CD4-positive, alpha-beta T cell (primary cell): ENCODE measurements around the gene GDI1. TPM values are rescaled to one million over a fixed set of nuclear protein-coding genes. Genes with fewer than 3 reads are reported as not detected.

Experiments
- ATAC-seq: fragments of 200-7000 bp; cut with Tn5 transposase; one replicate; pipeline ENCODE4 v1.10.0; 2022; ENCODE audit warnings: mild to moderate bottlenecking; ENCODE audit not compliant: poor library complexity
- CTCF ChIA-PET: fragments of 350-600 bp; sonication (Branson Sonifier 250); formaldehyde crosslinking; loops from one replicate; lab custom pipeline; 2021; ENCODE audit warnings: antibody characterized with exemption, inconsistent platforms; lab: Charles Lee
- POLR2A ChIA-PET: fragments of 350-600 bp; sonication (Branson Sonifier 250); formaldehyde crosslinking; loops from one replicate; lab custom pipeline; 2021; ENCODE audit warnings: antibody characterized with exemption, inconsistent platforms; lab: Charles Lee
- DNase-seq, 14 experiments: peaks; one replicate each; pipeline ENCODE4 v3.0.0-alpha.2; 2013 to 2020; ENCODE audit warnings: mixed read lengths in 2 of 14
- H3K27ac ChIP-seq, 2 donors: one replicate each; pipeline versions ENCODE4 v1.5.1 to v1.7.0; 2013; ENCODE audit warnings: low read length in 2 of 2, low read depth in 1 of 2, mild to moderate bottlenecking in 1 of 2
- H3K27me3 ChIP-seq, 2 experiments: 1 replicate in 1 of 2; 2 replicates in 1 of 2; pipeline versions ENCODE4 v1.6.1 to v1.7.0; 2013; ENCODE audit warnings: low read length in 2 of 2, control low read depth in 1 of 2, mild to moderate bottlenecking in 1 of 2, moderate library complexity in 1 of 2; ENCODE audit not compliant: insufficient read depth in 2 of 2, control insufficient read depth in 1 of 2
- H3K36me3 ChIP-seq: one replicate; pipeline ENCODE4 v1.6.1; 2013; ENCODE audit warnings: low read length, control low read depth; ENCODE audit not compliant: insufficient read depth
- H3K4me1 ChIP-seq: one replicate; pipeline ENCODE4 v1.6.1; 2013; ENCODE audit warnings: low read length, control low read depth; ENCODE audit not compliant: insufficient read depth
- H3K4me3 ChIP-seq: one replicate; pipeline ENCODE4 v1.5.1; 2013; ENCODE audit warnings: mild to moderate bottlenecking, low read length, moderate library complexity
- H3K9me3 ChIP-seq, 2 experiments: 1 replicate in 1 of 2; 2 replicates in 1 of 2; pipeline versions ENCODE4 v1.6.1 to v1.7.0; 2013; ENCODE audit warnings: low read length in 2 of 2, mild to moderate bottlenecking in 2 of 2, control low read depth in 1 of 2, moderate library complexity in 1 of 2; ENCODE audit not compliant: control insufficient read depth in 1 of 2, insufficient read depth in 1 of 2
- H3K27ac Mint-ChIP-seq: one replicate; pipeline ENCODE4 v1.8.0; 2020; ENCODE audit warnings: mixed read lengths
- H3K27me3 Mint-ChIP-seq: one replicate; pipeline ENCODE4 v1.8.0; 2021; ENCODE audit warnings: mixed read lengths
- H3K36me3 Mint-ChIP-seq: one replicate; pipeline ENCODE4 v1.8.0; 2021; ENCODE audit warnings: low read depth, mixed read lengths
- H3K4me1 Mint-ChIP-seq: one replicate; pipeline ENCODE4 v1.8.0; 2021; ENCODE audit warnings: low read depth, mixed read lengths
- H3K4me3 Mint-ChIP-seq: one replicate; pipeline ENCODE4 v1.8.0; 2020; ENCODE audit warnings: mild to moderate bottlenecking, mixed read lengths
- H3K9me3 Mint-ChIP-seq: one replicate; pipeline ENCODE4 v1.8.0; 2020; ENCODE audit warnings: mixed read lengths
- CTCF ChIP-seq: fragments of 200-600 bp; IDR thresholded peaks from one replicate; pipeline ENCODE4 v1.8.0; 2022; ENCODE audit warnings: antibody characterized with exemption, mild to moderate bottlenecking
- intact Hi-C, 2 experiments: fragments of 100-400 bp; cut with DNase I in 1 of 2; cut with micrococcal nuclease in 1 of 2; formaldehyde crosslinking; loops; one replicate each; pipeline versions ENCODE4 v1.15.1 to v1.9.0; 2023 to 2025; cut with DNase I, micrococcal nuclease
- total RNA-seq, 174 experiments: library from RNA in 2 of 174; stranded (reverse) in 2 of 174; gene quantifications; one replicate each; pipeline ENCODE4 v1.2.3 and lab custom pipeline; 2021 to 2026

The GDI1 gene
- total RNA-seq, 2 experiments from 2014 or later = 144 to 145 TPM

- CTCF ChIA-PET = no interaction called here
- Mint-ChIP-seq H3K27me3 (no peaks in the 10 kb centered on the region), H3K4me1 (peaks cover 17% of the 10 kb centered on the region), H3K27ac (peak overlapping the region; percentile 55), H3K9me3 (no peaks in the 10 kb centered on the region), H3K4me3 (peak overlapping the region; percentile 56), H3K36me3 (peaks cover 14% of the 10 kb centered on the region)
- DNase-seq (peak in 1 of 14 experiments; percentile 3), ATAC-seq (no peak)
- Histone ChIP-seq H3K27ac (no peak overlapping the region), H3K4me1 (peaks cover 21% of the 10 kb centered on the region), H3K27me3 (no peaks in the 10 kb centered on the region), H3K36me3 (no peaks in the 10 kb centered on the region), H3K4me3 (peak overlapping the region; percentile 37), H3K9me3 (no peaks in the 10 kb centered on the region)
- POLR2A ChIA-PET = interaction anchor here (0.6 to 2.3 kb wide), 3 partner anchors 9 to 29 kb away, joined by 3 to 13 read pairs (median 3); partner anchors contain the start of genes EMD and RPL10
- TF ChIP-seq CTCF = no peak
- intact Hi-C loops = no loop called here
Observed at GRCh38 chrX:154408659-154409221, 28.2 kb upstream of the GDI1 start.

GRCh38 chrX:154409222-154409871 is 27.6 kb upstream of the GDI1 start, which contains the start of gene DNASE1L1:
DNASE1L1 (minus strand) TSS chrX:154409254; CDS start chrX:154405568, 3,686 bp downstream.
- H3K27ac ChIP-seq = no peak within 1 kb of the TSS
- no peaks in the 10 kb centered on the region for H3K36me3 ChIP-seq
- ChIA-PET CTCF (no interaction called here), POLR2A (interaction anchor here (0.6 to 2.3 kb wide), 4 partner anchors 9 to 49 kb away, joined by 3 to 13 read pairs (median 4); partner anchors contain the start of genes EMD and RPL10)
- Mint-ChIP-seq H3K27ac (peak within 1 kb of the TSS; percentile 58), H3K4me1 (peaks cover 17% of the 10 kb centered on the region), H3K9me3 (no peaks in the 10 kb centered on the region), H3K4me3 (peak within 1 kb of the TSS; percentile 60), H3K36me3 (peaks cover 15% of the 10 kb centered on the region), H3K27me3 (no peaks in the 10 kb centered on the region)
- ATAC-seq (no peak), DNase-seq (peak in 4 of 14 experiments; percentile 32 to 72 (median 48))
- no peaks in the 10 kb centered on the region for H3K27me3 ChIP-seq
- no peak for TF ChIP-seq CTCF
- peak within 1 kb of the TSS; percentile 37 for H3K4me3 ChIP-seq
- H3K9me3 ChIP-seq = no peaks in the 10 kb centered on the region
- intact Hi-C loops = no loop called here
- peaks cover 21% of the 10 kb centered on the region for H3K4me1 ChIP-seq

- no peaks in the 10 kb centered on the region for H3K27me3 Mint-ChIP-seq
- CTCF ChIA-PET = interaction anchor here (2.8 kb wide), 1 partner anchor 13 kb away, joined by 15 read pairs; the partner anchor contains the start of gene RPL10
- peak; percentile 35 for ATAC-seq
Observed at GRCh38 chrX:154411981-154412340, 25.0 kb upstream of the GDI1 start.

More at GRCh38 chrX:154411981-154412340, 25.0 kb upstream of the GDI1 start:
- Mint-ChIP-seq H3K9me3 (no peaks in the 10 kb centered on the region), H3K4me1 (peaks cover 17% of the 10 kb centered on the region), H3K4me3 (peak overlapping the region; percentile 83), H3K36me3 (peaks cover 24% of the 10 kb centered on the region), H3K27ac (peak overlapping the region; percentile 91)
- Histone ChIP-seq H3K27me3 (no peaks in the 10 kb centered on the region), H3K27ac (peak overlapping the region; percentile 52 to 74), H3K36me3 (no peaks in the 10 kb centered on the region), H3K4me3 (peak overlapping the region; percentile 63), H3K9me3 (no peaks in the 10 kb centered on the region), H3K4me1 (peaks cover 21% of the 10 kb centered on the region)
- intact Hi-C loops = loop anchor here in 1 of 2 experiments (1.0 kb wide), 1 partner anchor 16 kb away; the partner anchor contains the start of gene ATP6AP1
- TF ChIP-seq CTCF = no peak
- peak in 10 of 14 experiments; percentile 19 to 65 (median 50) for DNase-seq
- POLR2A ChIA-PET = interaction anchor here (0.6 to 3.5 kb wide), 11 partner anchors 11 to 105 kb away, joined by 3 to 40 read pairs (median 5); partner anchors contain the start of genes ATP6AP1, FAM3A, FAM50A and RPL10
